ENCODE measurements around the gene TIAM2.

TIAM2 gene

GRCh38 chr6:154991207-154991606 lies 3.9 kb upstream of the TIAM2 start:
- DNase-seq (ENCODE audit: low read depth) = peak; percentile 51
- H3K4me3 ChIP-seq (ENCODE audit: low read length) = no peak overlapping the region

DNA sequence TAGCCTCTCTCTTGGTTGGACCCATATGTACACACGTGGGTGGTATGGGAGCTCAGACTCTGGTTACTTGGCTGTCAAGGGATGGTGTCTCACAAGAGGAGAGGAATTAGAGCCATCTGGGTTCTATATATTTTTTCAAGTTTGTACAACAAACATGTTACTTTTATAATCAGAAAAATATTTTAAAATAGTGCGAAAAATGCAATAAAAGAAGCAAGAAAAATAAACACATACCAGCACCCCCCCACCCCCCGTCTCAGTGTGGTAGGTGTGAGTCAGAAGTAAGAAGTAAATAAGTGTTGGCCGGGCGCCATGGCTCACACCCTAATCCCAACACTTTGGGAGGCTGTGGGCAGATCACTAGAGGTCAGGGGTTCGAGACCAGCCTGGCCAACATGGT lies 2.1 kb upstream of the TIAM2 start:
- no peak overlapping the region for H3K4me3 ChIP-seq (ENCODE audit: low read length)
- no peak for TF ChIP-seq CTCF (conservative IDR thresholded peaks at IDR 0.05; ENCODE audit: low read length)
- DNase-seq (ENCODE audit: low read depth) = peak; percentile 68

More at GRCh38 chr6:154991207-154991606, 3.9 kb upstream of the TIAM2 start:
- TF ChIP-seq CTCF (conservative IDR thresholded peaks at IDR 0.05; ENCODE audit: low read length) = no peak

DNA sequence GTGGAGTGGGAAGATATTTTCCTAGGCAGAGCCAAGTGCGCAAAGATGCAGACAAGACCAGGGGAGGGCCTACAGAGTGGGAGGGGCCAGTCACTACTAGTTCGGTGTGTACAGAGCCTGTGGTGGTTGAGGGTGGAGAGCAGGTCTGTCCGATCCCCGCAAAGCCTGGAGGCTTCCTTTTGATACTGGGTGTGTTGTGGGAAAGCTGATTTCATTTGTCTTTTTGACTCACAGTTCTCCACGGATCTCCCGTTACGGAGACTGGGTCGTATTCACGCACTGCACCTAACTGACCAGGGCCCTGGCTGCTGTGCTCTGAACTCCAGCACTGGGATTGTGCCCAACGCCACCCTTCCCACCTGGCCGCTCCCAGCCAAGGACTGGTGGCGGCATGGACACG lies 1.4 kb upstream of the TIAM2 start:
- H3K4me3 ChIP-seq (ENCODE audit: low read length) = no peak overlapping the region
- no peak for DNase-seq (ENCODE audit: low read depth)
- no peak for TF ChIP-seq CTCF (conservative IDR thresholded peaks at IDR 0.05; ENCODE audit: low read length)

DNA sequence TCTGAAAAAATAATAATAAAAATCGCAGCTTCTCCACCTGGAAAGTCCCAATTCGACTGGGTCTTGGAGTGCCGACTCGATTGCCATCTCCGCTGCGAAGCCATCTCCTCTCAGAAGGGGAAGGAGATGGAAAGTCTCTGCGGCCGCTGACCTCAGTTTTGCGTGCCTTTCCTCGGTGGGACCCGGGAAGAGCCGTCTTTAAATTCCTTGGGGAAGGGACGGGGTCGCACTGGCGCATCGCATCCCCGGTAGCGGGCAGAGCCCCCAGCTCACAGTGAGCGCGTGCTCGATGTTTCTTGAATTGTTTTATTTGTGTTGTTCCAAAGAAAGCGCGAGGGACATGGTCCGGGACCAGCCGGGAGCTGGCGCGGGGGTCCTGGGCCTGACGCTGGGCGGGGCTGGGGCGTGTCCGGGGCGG lies 270 bp upstream of the TIAM2 start:
- no peak for DNase-seq (ENCODE audit: low read depth)
- peak overlapping the region; percentile 78 for H3K4me3 ChIP-seq (ENCODE audit: low read length)
- no peak for TF ChIP-seq CTCF (conservative IDR thresholded peaks at IDR 0.05; ENCODE audit: low read length)

DNA sequence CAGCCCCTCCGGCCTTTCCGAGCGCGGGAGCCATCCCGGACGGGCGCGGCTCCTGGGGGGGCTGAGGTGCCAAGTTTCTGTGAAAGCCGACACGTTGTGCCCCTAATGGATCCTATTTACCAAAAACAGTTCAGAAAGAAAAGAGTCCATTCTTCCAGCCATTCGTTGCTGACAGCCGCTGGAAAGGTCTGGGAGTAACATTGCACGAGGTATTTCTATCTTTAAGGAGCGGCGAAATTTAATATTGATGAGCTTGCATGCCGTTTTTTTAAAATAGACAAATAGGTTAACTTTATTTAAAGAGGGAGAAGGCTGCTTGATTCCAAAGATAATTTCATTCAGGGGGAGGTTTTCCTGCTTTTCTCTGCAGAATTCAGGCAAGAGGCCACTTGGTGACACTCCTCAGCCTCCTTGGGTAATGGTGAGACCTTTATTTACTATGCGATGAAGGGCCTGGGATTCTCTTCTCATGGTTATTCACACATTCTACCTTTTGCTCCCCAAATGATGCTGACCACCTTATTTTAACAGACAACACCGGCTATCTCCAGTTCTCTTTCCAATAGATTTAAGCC lies 988 bp downstream of the TIAM2 start:
- no peak for TF ChIP-seq CTCF (conservative IDR thresholded peaks at IDR 0.05; ENCODE audit: low read length)
- no peak for DNase-seq (ENCODE audit: low read depth)
- peak overlapping the region; percentile 78 for H3K4me3 ChIP-seq (ENCODE audit: low read length)

- peak overlapping the region; percentile 6; the same call in 1 of the 2 replicates for H3K4me3 ChIP-seq (ENCODE audit: low read length)
- no peak for TF ChIP-seq CTCF (conservative IDR thresholded peaks at IDR 0.05; ENCODE audit: low read length)
- DNase-seq (ENCODE audit: low read depth) = no peak
Measured at GRCh38 chr6:154996841-154997311, 1.8 kb downstream of the TIAM2 start.

GRCh38 chr6:154998855-154999254 lies 3.7 kb downstream of the TIAM2 start:
- no peak for TF ChIP-seq CTCF (conservative IDR thresholded peaks at IDR 0.05; ENCODE audit: low read length)
- H3K4me3 ChIP-seq (ENCODE audit: low read length) = no peak overlapping the region
- DNase-seq (ENCODE audit: low read depth) = no peak
